H54 (cell line): ENCODE results near the gene GRIK2.

Source experiments
- DNase-seq: peaks from one replicate; pipeline ENCODE4 v3.0.0; 2011; ENCODE audit warnings: low spot score, mixed read lengths; ENCODE audit not compliant: insufficient read length
- FAIRE-seq: peaks from 3 replicates; lab custom pipeline; 2011; peaks lifted over from hg19 to GRCh38; lab: Jason Lieb, UNC
- POLR2A ChIP-seq: IDR thresholded peaks from 2 replicates; pipeline ENCODE4 v1.6.1; 2011; ENCODE audit warnings: low read depth, mild to moderate bottlenecking, low read length

GRIK2 gene

GRCh38 chr6:101394936-101395335 is 1.4 kb downstream of the GRIK2 start:
- DNase-seq, result no peak
- no peak for TF ChIP-seq POLR2A
- FAIRE-seq, result no peak

- FAIRE-seq (no peak), DNase-seq (no peak)
- no peak for TF ChIP-seq POLR2A
Observed at GRCh38 chr6:101395345-101395744, 1.8 kb downstream of the GRIK2 start.

DNA sequence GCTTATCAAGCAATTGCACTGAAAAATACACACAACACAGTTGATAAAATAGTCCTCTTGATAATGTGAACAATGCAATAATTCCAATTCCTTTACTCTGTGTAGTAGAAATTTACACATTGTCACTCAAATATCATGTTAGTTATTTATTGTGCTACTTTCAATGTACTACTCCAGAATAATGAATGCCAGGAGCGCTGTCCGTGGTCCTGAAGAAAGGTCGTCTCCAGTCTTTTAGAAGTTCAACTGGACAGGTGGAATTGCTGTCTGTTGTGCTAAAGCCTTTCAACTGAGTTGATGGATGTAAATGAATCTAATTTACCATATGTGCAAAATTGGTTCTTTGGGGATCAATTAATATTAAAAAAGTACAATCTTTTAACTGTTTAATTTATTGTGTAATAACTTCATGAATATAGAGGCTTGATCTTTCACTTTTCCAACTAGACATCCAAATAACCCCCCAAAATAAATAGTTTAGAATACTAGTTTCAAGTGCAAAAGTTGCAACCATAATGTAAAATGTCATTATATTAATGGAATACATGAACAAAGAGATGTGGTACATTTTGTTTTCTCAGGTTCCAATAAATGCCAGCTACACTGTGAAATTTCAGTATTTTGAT is 3.2 kb downstream of the GRIK2 start:
- no peak for TF ChIP-seq POLR2A
- DNase-seq (peak; percentile 22), FAIRE-seq (no peak)

DNA sequence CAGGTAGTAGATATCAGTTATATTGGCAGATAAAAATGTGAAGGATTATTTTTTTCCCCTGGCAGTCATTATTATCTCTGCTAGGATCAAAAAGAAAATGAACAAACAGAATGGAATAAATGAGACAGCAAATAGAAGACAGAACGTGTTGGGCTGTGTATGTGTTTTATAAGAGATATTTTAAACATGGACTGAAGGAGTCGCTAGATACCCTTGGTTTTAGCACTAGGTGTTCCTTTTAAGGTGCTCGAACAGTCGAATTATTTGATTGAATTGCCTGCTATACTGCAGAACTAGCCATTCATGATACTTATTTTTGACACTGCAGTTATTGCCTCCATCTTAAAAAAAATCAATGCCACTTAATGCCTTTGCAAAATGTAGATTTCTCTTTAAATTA is 3.7 kb downstream of the GRIK2 start:
- DNase-seq, result no peak
- FAIRE-seq, result no peak
- TF ChIP-seq POLR2A, result no peak

DNA sequence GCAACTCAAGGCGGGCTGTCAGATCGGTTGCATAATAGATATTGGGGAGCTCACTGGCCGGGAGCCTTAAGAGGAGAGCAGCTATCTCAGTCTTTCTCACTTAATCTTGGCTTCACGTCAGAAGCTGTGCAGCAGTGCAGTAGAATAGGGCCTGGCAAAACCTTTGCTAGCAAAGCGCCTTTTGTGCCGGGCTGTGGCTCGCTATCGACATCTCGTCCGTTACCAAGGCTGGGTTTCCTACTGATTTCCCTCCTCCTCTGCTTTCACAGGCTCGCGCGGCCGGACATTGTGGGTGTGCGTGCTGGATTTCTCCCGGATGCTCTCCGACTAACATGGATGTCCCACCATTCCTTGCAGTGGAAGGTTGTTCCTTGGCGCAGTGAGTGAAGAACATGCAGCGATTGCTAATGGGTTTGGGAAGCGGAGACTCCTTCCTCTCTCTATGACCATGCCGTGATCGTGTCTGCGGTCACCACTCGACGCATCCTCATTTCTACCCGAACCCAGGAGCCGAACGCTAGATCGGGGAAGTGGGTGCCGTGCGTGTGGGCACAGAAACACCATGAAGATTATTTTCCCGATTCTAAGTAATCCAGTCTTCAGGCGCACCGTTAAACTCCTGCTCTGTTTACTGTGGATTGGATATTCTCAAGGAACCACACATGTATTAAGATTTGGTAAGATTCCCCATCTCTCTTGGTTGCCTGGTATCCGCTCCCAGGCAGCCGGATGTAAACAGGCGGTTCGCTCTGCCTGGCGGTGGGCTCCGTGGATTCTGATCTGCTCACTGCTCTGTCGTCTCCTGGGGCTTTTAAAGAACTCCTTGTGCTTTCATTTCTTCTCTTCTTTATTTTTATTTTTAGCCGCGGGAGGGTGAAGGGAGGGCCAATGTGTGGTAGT is 5.5 kb downstream of the GRIK2 start:
- FAIRE-seq, result no peak
- no peak for TF ChIP-seq POLR2A
- no peak for DNase-seq

- no peak for FAIRE-seq
- no peak for TF ChIP-seq POLR2A
Observed at GRCh38 chr6:101399616-101400162, 6.2 kb downstream of the GRIK2 start.

DNA sequence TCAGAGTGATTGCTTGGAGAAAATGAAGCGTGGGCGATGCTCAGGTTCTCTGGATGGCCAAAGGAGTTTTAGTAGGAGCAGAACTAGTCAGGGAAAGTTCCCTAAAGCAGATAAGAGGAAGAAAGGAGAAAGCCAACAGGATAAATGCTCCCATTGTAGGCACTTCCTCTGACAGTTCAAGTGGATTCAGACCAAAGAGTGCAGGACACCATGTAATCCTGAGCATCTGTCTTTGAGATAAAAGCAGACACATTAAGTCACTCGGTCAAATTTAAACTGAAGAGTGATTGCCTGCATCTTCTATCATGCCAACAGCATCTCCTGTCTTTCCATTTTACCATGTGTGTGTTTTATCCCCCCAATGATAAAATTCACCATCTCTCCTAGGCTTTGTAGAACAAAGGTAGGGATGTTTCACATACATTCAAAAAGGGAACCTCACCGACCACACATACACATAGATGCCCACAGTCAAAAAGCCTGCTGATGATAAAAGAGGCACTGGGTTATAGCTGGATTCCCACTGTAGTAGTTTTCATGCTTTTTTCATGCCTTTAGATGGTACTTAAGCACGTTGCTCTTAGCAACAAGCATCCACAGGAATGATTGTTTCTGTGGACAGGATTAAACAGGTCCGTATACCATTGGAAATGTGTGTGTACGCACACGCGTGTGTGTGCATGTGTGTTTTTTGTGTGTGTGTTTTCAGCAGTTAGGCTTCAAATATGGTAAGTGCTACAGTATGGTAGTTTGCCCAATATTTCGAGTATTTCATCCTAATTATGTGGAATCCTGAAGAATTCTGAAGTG is 7.0 kb downstream of the GRIK2 start:
- DNase-seq, result no peak
- no peak for TF ChIP-seq POLR2A
- FAIRE-seq, result no peak

More at GRCh38 chr6:101399616-101400162, 6.2 kb downstream of the GRIK2 start:
- DNase-seq, result no peak

GRCh38 chr6:101401171-101401570 is 7.7 kb downstream of the GRIK2 start:
- FAIRE-seq (no peak), DNase-seq (no peak)
- TF ChIP-seq POLR2A, result no peak

DNA sequence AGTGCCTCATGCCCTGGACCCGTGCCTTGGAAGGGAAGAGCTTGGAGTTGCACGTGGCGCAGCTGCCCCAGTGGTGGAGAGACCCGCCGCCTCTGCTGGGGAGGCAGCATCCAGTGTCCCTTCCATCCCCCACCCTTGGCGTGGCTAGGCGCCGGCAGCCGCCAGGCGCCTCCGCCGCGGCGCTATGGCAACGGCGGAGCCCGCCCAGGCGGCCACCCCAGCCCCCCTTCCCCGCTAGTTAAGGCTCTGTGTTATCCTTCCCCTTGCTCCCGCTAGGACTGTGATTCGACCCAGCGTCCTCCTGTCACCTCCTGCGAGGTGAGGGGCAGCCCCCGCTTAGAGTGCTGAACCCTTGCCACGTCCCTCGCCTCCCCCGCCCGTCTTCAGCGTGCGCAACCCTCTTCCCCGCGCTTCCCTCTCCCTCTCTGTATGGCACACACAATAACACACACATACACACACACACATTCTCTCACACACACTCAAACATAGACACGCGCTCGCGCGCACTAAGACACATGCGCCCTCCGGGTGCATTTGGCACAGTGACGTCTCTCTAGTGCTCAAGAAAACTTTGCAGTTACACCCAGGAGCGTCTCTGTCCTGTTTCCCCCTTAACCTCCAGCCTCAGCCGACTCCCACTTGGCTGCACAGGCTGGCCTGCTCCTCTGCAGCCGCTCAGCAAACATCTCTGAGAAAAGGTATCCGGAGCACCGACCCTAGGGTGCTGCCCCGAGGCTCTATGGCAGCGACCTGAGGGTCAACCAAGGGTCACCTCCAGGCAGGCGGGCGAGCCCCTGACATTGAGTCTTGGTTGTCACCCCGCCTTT is 8.5 kb downstream of the GRIK2 start:
- DNase-seq (no peak), FAIRE-seq (no peak)
- TF ChIP-seq POLR2A, result no peak

DNA sequence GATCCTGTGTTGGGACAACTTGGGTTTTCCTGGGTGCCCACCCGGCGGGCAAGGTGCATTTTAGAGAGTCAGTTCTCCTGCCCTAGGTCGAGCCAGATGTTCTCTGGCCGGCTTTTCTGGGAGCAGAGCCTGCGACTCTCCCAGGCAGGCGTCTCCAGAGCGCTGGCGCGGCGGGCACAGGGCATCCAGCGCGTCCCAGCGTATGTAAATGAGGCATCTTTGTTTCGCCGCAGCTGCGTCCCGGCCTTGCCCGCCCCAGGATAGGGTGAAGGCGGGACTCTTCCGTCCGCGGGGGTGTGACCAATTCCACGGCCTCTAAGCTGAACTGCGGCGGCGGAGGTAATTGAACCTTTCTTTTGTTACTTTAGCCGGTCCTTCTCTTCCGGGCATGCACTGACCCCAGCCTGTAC is 9.1 kb downstream of the GRIK2 start:
- FAIRE-seq (no peak), DNase-seq (no peak)
- TF ChIP-seq POLR2A, result no peak

DNA sequence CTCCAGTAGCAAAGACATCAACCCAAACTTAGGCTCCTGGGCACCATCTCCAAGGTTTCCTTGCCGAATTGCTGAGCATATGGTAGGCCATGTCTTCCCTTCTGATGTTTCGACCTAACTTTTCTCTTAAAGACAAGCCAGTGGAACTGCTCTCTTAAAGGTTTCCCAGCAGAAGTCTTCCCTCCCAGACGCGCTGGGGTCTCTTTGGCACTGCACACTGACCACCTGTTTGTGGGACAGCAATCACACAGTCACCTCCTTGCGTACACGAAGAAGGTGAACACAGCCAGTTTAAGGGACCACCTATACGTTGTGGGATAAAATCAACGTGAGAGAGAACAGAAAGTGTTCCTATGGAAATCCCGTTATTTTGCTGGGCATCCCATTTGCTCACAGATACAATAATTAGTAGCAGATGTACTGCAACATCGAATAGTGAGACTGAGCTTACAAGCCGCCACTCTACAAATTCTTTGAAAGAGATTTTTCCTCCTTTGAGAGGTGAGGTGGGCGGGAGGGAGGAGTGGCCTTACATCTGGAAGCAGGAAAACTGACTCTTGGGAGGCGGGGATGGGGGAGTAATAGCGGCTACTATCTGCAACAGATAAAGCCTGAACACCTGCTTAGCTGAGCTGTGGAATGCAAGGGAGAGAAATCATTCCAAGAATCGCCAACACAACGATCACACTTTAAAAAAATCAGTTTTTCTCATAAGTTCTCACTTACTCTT is 9.9 kb downstream of the GRIK2 start:
- DNase-seq (no peak), FAIRE-seq (no peak)
- no peak for TF ChIP-seq POLR2A

DNA sequence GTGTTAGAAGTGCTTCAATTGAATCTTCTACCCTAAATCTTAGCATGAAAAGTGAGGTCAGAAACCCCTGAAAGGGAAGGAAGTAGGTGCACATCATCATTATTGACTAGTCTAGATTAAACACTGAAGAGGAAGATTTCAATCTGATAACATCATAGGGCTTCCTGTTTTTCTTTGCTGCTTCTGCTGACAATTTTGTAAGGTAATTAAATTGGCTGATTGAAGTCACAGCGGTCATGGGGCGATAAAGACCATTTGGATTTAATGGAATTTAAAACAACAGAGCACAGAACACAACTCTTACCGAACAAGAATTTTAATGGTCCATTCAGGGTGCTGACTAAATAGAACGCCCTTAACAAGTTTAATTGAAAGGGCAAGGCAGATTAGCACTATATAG is 11.3 kb downstream of the GRIK2 start:
- FAIRE-seq (no peak), DNase-seq (no peak)
- no peak for TF ChIP-seq POLR2A
